K562 (cell line): ENCODE data around the gene VPS18. TPM values are rescaled to one million over a fixed set of nuclear protein-coding genes. Genes with fewer than 3 reads are reported as not detected.

Experiments
- ADNP ChIP-seq: fragments of 200-800 bp; sonication (Bioruptor generic); IDR thresholded peaks from 2 replicates; pipeline ENCODE4 v1.6.1; 2016; ENCODE audit warnings: missing genetic modification characterization, missing compliant biosample characterization
- CCNT2 ChIP-seq: IDR thresholded peaks from 2 replicates; pipeline ENCODE4 v1.6.1; 2011; ENCODE audit warnings: borderline replicate concordance, low read depth, mild to moderate bottlenecking, moderate library complexity, mixed read lengths, low read length; ENCODE audit not compliant: insufficient read length; ENCODE audit errors: extremely low read depth
- FOSL1 ChIP-seq: fragments of 200-800 bp; sonication (Bioruptor generic); conservative IDR thresholded peaks from 2 replicates; pipeline ENCODE4 v1.6.1; 2016; ENCODE audit warnings: missing genetic modification characterization, missing compliant biosample characterization
- XRCC5 ChIP-seq: fragments of 200-400 bp; formaldehyde crosslinking; IDR thresholded peaks from 2 replicates; pipeline ENCODE4 v1.6.1; 2017; ENCODE audit warnings: low read depth, mild to moderate bottlenecking, low read length
- ZBTB7A ChIP-seq: IDR thresholded peaks from 2 replicates; pipeline ENCODE4 v1.6.1; 2011; ENCODE audit warnings: low read depth, mild to moderate bottlenecking, low read length, moderate library complexity, borderline replicate concordance; ENCODE audit not compliant: control insufficient read depth
- ZC3H4 ChIP-seq: sonication (generic); formaldehyde crosslinking; IDR thresholded peaks from 2 replicates; pipeline ENCODE4 v1.9.0; 2021; ENCODE audit warnings: missing genetic modification reagents, borderline replicate concordance
- ZNF41 ChIP-seq: fragments of 250-450 bp; sonication (Bioruptor Pico); conservative IDR thresholded peaks from 2 replicates; pipeline ENCODE4 v1.4.0; 2020; ENCODE audit warnings: mild to moderate bottlenecking
- ZNF778 ChIP-seq: fragments of 450-650 bp; formaldehyde crosslinking; IDR thresholded peaks from 2 replicates; pipeline ENCODE4 v1.4.0; 2020; ENCODE audit warnings: mild to moderate bottlenecking, moderate library complexity
- polyA plus RNA-seq, 8 experiments: library from polyadenylated mRNA; depleted of rRNA in 4 of 8; stranded (reverse) in 5 of 8; unstranded in 3 of 8; fragments of >200 nt; fragmentation: Nextera tagmentation in 2 of 8; fragmentation: Illumina TruSeq in 1 of 8; extraction: Ambion mirVana in 2 of 8; extraction: Trizol in 1 of 8; gene quantifications; 2 replicates each; pipeline versions ENCODE4 v1.2.1 to v1.2.3, GENCODE V29; 2011 to 2014; ENCODE audit warnings: inconsistent platforms in 1 of 8, missing spikeins in 1 of 8
- total RNA-seq, 7 experiments: library from RNA; depleted of rRNA in 6 of 7; stranded (reverse); fragments of >200 nt in 6 of 7; fragmentation: Illumina TruSeq in 2 of 7; extraction: Trizol in 2 of 7; gene quantifications; 2 replicates each; pipeline versions ENCODE4 v1.2.1 to v1.2.3, GENCODE V29; 2011 to 2021; ENCODE audit warnings: low replicate concordance in 1 of 7
- TF ChIP-seq, protein P1 (sequence below): fragments of 250-450 bp; sonication (Bioruptor Pico); IDR thresholded peaks from 2 replicates; pipeline ENCODE4 v1.5.0; 2021
- TF ChIP-seq, protein P2 (sequence below): sonication (generic); formaldehyde crosslinking; IDR thresholded peaks from 2 replicates; pipeline ENCODE4 v1.8.1; 2023; ENCODE audit warnings: mild to moderate bottlenecking, missing genetic modification reagents
- TF ChIP-seq, protein P3 (sequence below), 2 experiments: IDR thresholded peaks; 2 replicates each; pipeline ENCODE4 v1.6.1; 2011; ENCODE audit warnings: borderline replicate concordance in 1 of 2, control low read depth in 1 of 2, low read depth in 1 of 2, low read length in 1 of 2, mild to moderate bottlenecking in 1 of 2, mixed read lengths in 1 of 2, moderate library complexity in 1 of 2; ENCODE audit not compliant: insufficient read depth in 1 of 2, insufficient read length in 1 of 2, poor library complexity in 1 of 2, severe bottlenecking in 1 of 2; ENCODE audit errors: extremely low read depth in 1 of 2
- TF ChIP-seq, protein P4 (sequence below): sonication (generic); IDR thresholded peaks from 2 replicates; pipeline ENCODE4 v1.6.1; 2016
- TF ChIP-seq, protein P5 (sequence below): fragments of 450-650 bp; IDR thresholded peaks from 2 replicates; pipeline ENCODE4 v1.7.1; 2018; ENCODE audit warnings: mild to moderate bottlenecking, low read depth; ENCODE audit not compliant: partially characterized antibody
- TF ChIP-seq, protein P6 (sequence below): sonication (generic); formaldehyde crosslinking; IDR thresholded peaks from 2 replicates; pipeline ENCODE4 v1.8.1; 2023; ENCODE audit warnings: mild to moderate bottlenecking, missing genetic modification reagents, moderate library complexity

Gene VPS18
- total and polyA plus RNA-seq, 9 of the 15 experiments (the other 6 are each of a cell fraction or from before 2014, with no cell fraction given): 0.73 to 19.9 (median 8.5) TPM

DNA sequence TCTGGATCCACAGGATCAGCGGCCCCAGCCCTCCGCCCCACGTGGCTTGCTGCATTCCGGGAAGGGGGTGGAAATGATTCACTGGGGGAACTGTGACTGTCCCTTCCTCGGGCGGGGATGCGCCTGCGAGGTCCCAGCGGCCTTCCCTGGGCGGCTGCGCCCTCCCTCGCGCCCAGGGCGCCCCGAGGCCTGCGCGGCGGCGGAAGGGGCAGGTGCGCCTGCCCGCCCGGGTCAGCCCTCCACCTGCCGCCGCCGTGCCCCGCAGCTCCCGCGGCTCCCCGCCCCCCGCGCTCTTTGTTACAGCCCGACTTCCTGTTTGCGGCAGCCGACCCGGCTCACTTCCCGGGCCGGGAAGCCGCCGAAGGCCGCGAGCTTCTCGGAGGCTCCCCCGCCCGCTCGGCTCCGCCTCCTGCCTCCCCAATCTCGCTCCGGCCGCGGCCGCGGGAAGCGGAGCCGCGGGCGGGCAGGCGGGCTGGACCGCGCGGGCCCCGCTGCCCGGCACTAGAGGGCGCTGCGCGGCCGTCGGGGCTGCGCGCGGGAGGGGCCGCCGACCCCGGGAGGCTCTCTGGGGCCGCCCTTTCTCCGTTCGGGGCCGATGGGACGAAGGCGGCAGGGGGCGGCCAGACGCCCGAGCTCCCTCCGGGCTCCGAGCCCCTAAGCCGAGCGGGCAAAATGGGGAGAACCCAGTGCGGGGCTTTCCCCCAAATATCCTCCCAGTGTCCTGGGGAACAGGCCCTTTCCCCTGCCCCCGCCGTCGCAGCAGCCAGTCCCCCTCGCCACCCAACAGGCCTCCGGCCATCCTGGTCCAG, 47.5 kb downstream of the VPS18 start (continued):
- TF ChIP-seq, protein P1, sequence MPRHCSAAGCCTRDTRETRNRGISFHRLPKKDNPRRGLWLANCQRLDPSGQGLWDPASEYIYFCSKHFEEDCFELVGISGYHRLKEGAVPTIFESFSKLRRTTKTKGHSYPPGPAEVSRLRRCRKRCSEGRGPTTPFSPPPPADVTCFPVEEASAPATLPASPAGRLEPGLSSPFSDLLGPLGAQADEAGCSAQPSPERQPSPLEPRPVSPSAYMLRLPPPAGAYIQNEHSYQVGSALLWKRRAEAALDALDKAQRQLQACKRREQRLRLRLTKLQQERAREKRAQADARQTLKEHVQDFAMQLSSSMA (CRISPR knock-in tag): peak; percentile 56; the same call in 1 of the 2 replicates
- no peak for TF ChIP-seq ZNF41 (CRISPR knock-in tag)
- TF ChIP-seq, protein P2, sequence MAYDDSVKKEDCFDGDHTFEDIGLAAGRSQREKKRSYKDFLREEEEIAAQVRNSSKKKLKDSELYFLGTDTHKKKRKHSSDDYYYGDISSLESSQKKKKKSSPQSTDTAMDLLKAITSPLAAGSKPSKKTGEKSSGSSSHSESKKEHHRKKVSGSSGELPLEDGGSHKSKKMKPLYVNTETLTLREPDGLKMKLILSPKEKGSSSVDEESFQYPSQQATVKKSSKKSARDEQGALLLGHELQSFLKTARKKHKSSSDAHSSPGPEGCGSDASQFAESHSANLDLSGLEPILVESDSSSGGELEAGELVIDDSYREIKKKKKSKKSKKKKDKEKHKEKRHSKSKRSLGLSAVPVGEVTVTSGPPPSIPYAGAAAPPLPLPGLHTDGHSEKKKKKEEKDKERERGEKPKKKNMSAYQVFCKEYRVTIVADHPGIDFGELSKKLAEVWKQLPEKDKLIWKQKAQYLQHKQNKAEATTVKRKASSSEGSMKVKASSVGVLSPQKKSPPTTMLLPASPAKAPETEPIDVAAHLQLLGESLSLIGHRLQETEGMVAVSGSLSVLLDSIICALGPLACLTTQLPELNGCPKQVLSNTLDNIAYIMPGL (CRISPR knock-in tag): no peak
- TF ChIP-seq, protein P3, sequence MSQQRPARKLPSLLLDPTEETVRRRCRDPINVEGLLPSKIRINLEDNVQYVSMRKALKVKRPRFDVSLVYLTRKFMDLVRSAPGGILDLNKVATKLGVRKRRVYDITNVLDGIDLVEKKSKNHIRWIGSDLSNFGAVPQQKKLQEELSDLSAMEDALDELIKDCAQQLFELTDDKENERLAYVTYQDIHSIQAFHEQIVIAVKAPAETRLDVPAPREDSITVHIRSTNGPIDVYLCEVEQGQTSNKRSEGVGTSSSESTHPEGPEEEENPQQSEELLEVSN (IDR thresholded peaks at IDR 0.05; ENCODE audit: borderline replicate concordance in 1 of 2, extremely low read depth in 1 of 2, insufficient read depth in 1 of 2, insufficient read length in 1 of 2, low read depth in 1 of 2, low read length in 1 of 2, poor library complexity in 1 of 2, severe bottlenecking in 1 of 2): peak in 1 of 2 experiments; percentile 82
- TF ChIP-seq ZNF778 (CRISPR knock-in tag): no peak
- TF ChIP-seq, protein P4, sequence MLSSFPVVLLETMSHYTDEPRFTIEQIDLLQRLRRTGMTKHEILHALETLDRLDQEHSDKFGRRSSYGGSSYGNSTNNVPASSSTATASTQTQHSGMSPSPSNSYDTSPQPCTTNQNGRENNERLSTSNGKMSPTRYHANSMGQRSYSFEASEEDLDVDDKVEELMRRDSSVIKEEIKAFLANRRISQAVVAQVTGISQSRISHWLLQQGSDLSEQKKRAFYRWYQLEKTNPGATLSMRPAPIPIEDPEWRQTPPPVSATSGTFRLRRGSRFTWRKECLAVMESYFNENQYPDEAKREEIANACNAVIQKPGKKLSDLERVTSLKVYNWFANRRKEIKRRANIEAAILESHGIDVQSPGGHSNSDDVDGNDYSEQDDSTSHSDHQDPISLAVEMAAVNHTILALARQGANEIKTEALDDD: no peak
- TF ChIP-seq XRCC5: 0 out of 2 replicates have a peak, but pooled peaks have one; percentile 20
- TF ChIP-seq CCNT2: peak; percentile 91
- peak; percentile 80 for TF ChIP-seq FOSL1 (tag)
- TF ChIP-seq ADNP (tag): no peak
- TF ChIP-seq, protein P5, sequence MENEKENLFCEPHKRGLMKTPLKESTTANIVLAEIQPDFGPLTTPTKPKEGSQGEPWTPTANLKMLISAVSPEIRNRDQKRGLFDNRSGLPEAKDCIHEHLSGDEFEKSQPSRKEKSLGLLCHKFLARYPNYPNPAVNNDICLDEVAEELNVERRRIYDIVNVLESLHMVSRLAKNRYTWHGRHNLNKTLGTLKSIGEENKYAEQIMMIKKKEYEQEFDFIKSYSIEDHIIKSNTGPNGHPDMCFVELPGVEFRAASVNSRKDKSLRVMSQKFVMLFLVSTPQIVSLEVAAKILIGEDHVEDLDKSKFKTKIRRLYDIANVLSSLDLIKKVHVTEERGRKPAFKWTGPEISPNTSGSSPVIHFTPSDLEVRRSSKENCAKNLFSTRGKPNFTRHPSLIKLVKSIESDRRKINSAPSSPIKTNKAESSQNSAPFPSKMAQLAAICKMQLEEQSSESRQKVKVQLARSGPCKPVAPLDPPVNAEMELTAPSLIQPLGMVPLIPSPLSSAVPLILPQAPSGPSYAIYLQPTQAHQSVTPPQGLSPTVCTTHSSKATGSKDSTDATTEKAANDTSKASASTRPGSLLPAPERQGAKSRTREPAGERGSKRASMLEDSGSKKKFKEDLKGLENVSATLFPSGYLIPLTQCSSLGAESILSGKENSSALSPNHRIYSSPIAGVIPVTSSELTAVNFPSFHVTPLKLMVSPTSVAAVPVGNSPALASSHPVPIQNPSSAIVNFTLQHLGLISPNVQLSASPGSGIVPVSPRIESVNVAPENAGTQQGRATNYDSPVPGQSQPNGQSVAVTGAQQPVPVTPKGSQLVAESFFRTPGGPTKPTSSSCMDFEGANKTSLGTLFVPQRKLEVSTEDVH: no peak
- TF ChIP-seq, protein P6, sequence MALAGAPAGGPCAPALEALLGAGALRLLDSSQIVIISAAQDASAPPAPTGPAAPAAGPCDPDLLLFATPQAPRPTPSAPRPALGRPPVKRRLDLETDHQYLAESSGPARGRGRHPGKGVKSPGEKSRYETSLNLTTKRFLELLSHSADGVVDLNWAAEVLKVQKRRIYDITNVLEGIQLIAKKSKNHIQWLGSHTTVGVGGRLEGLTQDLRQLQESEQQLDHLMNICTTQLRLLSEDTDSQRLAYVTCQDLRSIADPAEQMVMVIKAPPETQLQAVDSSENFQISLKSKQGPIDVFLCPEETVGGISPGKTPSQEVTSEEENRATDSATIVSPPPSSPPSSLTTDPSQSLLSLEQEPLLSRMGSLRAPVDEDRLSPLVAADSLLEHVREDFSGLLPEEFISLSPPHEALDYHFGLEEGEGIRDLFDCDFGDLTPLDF (CRISPR knock-in tag): no peak
- TF ChIP-seq ZBTB7A: peak; percentile 95
- TF ChIP-seq ZC3H4 (CRISPR knock-in tag): no peak
